GM12874 (cell line): ENCODE measurements around the gene INPP5F.

Source experiments
- CTCF ChIP-seq: IDR thresholded peaks from 2 replicates; pipeline ENCODE4 v1.5.1; 2011; ENCODE audit warnings: low read depth, mild to moderate bottlenecking, control low read depth, low read length, moderate library complexity; ENCODE audit not compliant: insufficient read depth

The INPP5F gene

GRCh38 chr10:119834188-119834587 is 108.3 kb downstream of the INPP5F start:
- no peak for TF ChIP-seq CTCF

GRCh38 chr10:119845656-119846055 is 119.8 kb downstream of the INPP5F start:
- TF ChIP-seq CTCF = no peak

- TF ChIP-seq CTCF = no peak
Observed at GRCh38 chr10:119849031-119849789, 123.4 kb downstream of the INPP5F start.

- TF ChIP-seq CTCF = no peak
Observed at GRCh38 chr10:119849944-119850343, 124.1 kb downstream of the INPP5F start.

- TF ChIP-seq CTCF = no peak
Observed at GRCh38 chr10:119852277-119852676, 126.4 kb downstream of the INPP5F start.

GRCh38 chr10:119852822-119853221 is 127.0 kb downstream of the INPP5F start:
- no peak for TF ChIP-seq CTCF

GRCh38 chr10:119853574-119853973 is 127.7 kb downstream of the INPP5F start:
- no peak for TF ChIP-seq CTCF
